Tibial artery (tissue), 4 donors: ENCODE measurements around the gene CEACAM1.

ENCODE experiments used
- DNase-seq, 2 donors: peaks; one replicate each; pipeline ENCODE4 v3.0.0-alpha.2; 2019
- H3K27ac ChIP-seq, 2 donors: fragments of 200-600 bp; sonication (generic) in 1 of 2; 1 replicate in 1 of 2; 2 replicates in 1 of 2; pipeline ENCODE4 v1.5.1; 2018 to 2019; ENCODE audit warnings: mild to moderate bottlenecking in 1 of 2
- H3K27me3 ChIP-seq, 2 donors: fragments of 200-600 bp; sonication (generic) in 1 of 2; one replicate each; pipeline versions ENCODE4 v1.5.1 to v1.6.0; 2016 to 2019
- H3K36me3 ChIP-seq, 3 donors: fragments of 200-600 bp; sonication (generic) in 2 of 3; one replicate each; pipeline ENCODE4 v1.5.1; 2016 to 2019; ENCODE audit warnings: mild to moderate bottlenecking in 2 of 3
- H3K4me1 ChIP-seq, 4 donors: fragments of 200-600 bp; sonication (generic) in 2 of 4; 1 replicate in 3 of 4; 2 replicates in 1 of 4; pipeline ENCODE4 v1.5.1; 2016 to 2019
- H3K4me3 ChIP-seq, 2 donors: fragments of 200-600 bp; sonication (generic) in 1 of 2; 1 replicate in 1 of 2; 2 replicates in 1 of 2; pipeline ENCODE4 v1.5.1; 2018 to 2019; ENCODE audit warnings: mild to moderate bottlenecking in 2 of 2
- H3K9me3 ChIP-seq, 3 donors: fragments of 200-600 bp; sonication (generic) in 1 of 3; one replicate each; pipeline ENCODE4 v1.5.1; 2016 to 2019
- CTCF ChIP-seq, 2 experiments: fragments of 200-600 bp in 1 of 2; fragments of 450-650 bp in 1 of 2; IDR thresholded peaks; one replicate each; pipeline ENCODE4 v1.5.1; 2017 to 2019; ENCODE audit warnings: antibody characterized with exemption in 2 of 2, mild to moderate bottlenecking in 1 of 2, moderate library complexity in 1 of 2
- intact Hi-C: fragments of 100-400 bp; cut with DNase I; formaldehyde crosslinking; loops from one replicate; pipeline ENCODE4 v1.15.0; 2023; ENCODE audit warnings: low total_unique reads

The CEACAM1 gene

GRCh38 chr19:42475366-42475765, 52.9 kb downstream of the CEACAM1 start:
- intact Hi-C loops, result no loop called here
- no peak for DNase-seq
- Histone ChIP-seq H3K27me3 (peaks cover 0 to 12% of the 10 kb centered on the region in 2 donors), H3K4me1 (peaks cover 0 to 3% (median 0%) of the 10 kb centered on the region in 4 donors), H3K4me3 (no peak overlapping the region), H3K27ac (no peak overlapping the region), H3K36me3 (no peaks in the 10 kb centered on the region), H3K9me3 (no peaks in the 10 kb centered on the region)
- TF ChIP-seq CTCF (IDR thresholded peaks at IDR 0.05), result no peak

GRCh38 chr19:42474743-42475142, 53.5 kb downstream of the CEACAM1 start:
- peaks cover 0 to 12% of the 10 kb centered on the region in 2 donors for H3K27me3 ChIP-seq
- no peak overlapping the region for H3K4me3 ChIP-seq
- H3K9me3 ChIP-seq, result no peaks in the 10 kb centered on the region
- DNase-seq, result no peak
- no peak for TF ChIP-seq CTCF (IDR thresholded peaks at IDR 0.05)
- peaks cover 0 to 3% (median 0%) of the 10 kb centered on the region in 4 donors for H3K4me1 ChIP-seq
- intact Hi-C loops, result no loop called here
- H3K36me3 ChIP-seq, result no peaks in the 10 kb centered on the region
- no peak overlapping the region for H3K27ac ChIP-seq

GRCh38 chr19:42473686-42474085, 54.6 kb downstream of the CEACAM1 start:
- peaks cover 0 to 3% (median 0%) of the 10 kb centered on the region in 4 donors for H3K4me1 ChIP-seq
- intact Hi-C loops, result no loop called here
- peaks cover 0 to 12% of the 10 kb centered on the region in 2 donors for H3K27me3 ChIP-seq
- no peaks in the 10 kb centered on the region for H3K9me3 ChIP-seq
- DNase-seq, result no peak
- no peaks in the 10 kb centered on the region for H3K36me3 ChIP-seq
- no peak for TF ChIP-seq CTCF (IDR thresholded peaks at IDR 0.05)
- no peak overlapping the region for H3K27ac ChIP-seq
- H3K4me3 ChIP-seq, result no peak overlapping the region

- Histone ChIP-seq H3K27ac (no peak overlapping the region), H3K9me3 (no peaks in the 10 kb centered on the region), H3K27me3 (peaks cover 0 to 15% of the 10 kb centered on the region in 2 donors), H3K4me1 (peaks cover 0 to 3% (median 0%) of the 10 kb centered on the region in 4 donors), H3K36me3 (no peaks in the 10 kb centered on the region), H3K4me3 (no peak overlapping the region)
- intact Hi-C loops, result no loop called here
- no peak for TF ChIP-seq CTCF (IDR thresholded peaks at IDR 0.05)
- no peak for DNase-seq
Measured at GRCh38 chr19:42472402-42473147, 55.7 kb downstream of the CEACAM1 start.

- intact Hi-C loops, result no loop called here
- no peak for DNase-seq
- Histone ChIP-seq H3K4me1 (peaks cover 0 to 3% (median 0%) of the 10 kb centered on the region in 4 donors), H3K9me3 (no peaks in the 10 kb centered on the region), H3K4me3 (no peak overlapping the region), H3K36me3 (no peaks in the 10 kb centered on the region), H3K27me3 (peaks cover 0 to 15% of the 10 kb centered on the region in 2 donors), H3K27ac (no peak overlapping the region)
- TF ChIP-seq CTCF (IDR thresholded peaks at IDR 0.05), result no peak
Measured at GRCh38 chr19:42471554-42472249, 56.6 kb downstream of the CEACAM1 start.
